ENCODE results near the gene ELFN2.

DNA sequence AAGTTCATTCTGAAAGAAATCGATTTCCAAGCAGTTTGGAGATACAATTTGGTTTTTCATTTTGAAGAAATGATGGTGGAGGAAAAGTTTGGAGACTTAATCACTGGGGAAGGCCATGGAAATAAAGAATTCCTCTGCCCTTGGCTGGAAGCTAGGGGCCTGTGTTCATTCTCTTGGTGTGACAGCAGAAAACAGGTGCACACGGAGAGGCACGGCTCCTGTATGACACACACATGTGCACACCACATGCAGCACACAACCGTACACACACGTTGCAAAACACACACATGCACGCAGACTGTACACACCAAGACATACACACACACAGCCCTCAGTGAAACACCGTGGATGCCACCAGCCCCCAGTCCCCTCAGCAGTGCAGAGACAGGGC is 80.8 kb downstream of the ELFN2 start:
- TF ChIP-seq ZFP3 (tag by site-specific recombination; IDR thresholded peaks at IDR 0.05; ENCODE audit: low read depth) (no peak), ZNF449 (tag by site-specific recombination; IDR thresholded peaks at IDR 0.05) (no peak), ZNF146 (tag by site-specific recombination; IDR thresholded peaks at IDR 0.05) (no peak), BCL11B (tag by site-specific recombination; IDR thresholded peaks at IDR 0.05; ENCODE audit: low read depth) (no peak), TSHZ1 (tag by site-specific recombination; IDR thresholded peaks at IDR 0.05; ENCODE audit: borderline replicate concordance) (no peak), ZBTB17 (tag by site-specific recombination; IDR thresholded peaks at IDR 0.05) (no peak), ZNF311 (tag by site-specific recombination; IDR thresholded peaks at IDR 0.05; ENCODE audit: borderline replicate concordance) (no peak), ZNF121 (tag by site-specific recombination; IDR thresholded peaks at IDR 0.05) (no peak), BCL11A (tag by site-specific recombination; IDR thresholded peaks at IDR 0.05; ENCODE audit: low read depth) (no peak), ZNF155 (tag by site-specific recombination; IDR thresholded peaks at IDR 0.05) (no peak), SP2 (tag by site-specific recombination; IDR thresholded peaks at IDR 0.05) (no peak)
- TF ChIP-seq, protein P1, sequence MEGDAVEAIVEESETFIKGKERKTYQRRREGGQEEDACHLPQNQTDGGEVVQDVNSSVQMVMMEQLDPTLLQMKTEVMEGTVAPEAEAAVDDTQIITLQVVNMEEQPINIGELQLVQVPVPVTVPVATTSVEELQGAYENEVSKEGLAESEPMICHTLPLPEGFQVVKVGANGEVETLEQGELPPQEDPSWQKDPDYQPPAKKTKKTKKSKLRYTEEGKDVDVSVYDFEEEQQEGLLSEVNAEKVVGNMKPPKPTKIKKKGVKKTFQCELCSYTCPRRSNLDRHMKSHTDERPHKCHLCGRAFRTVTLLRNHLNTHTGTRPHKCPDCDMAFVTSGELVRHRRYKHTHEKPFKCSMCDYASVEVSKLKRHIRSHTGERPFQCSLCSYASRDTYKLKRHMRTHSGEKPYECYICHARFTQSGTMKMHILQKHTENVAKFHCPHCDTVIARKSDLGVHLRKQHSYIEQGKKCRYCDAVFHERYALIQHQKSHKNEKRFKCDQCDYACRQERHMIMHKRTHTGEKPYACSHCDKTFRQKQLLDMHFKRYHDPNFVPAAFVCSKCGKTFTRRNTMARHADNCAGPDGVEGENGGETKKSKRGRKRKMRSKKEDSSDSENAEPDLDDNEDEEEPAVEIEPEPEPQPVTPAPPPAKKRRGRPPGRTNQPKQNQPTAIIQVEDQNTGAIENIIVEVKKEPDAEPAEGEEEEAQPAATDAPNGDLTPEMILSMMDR (tag by site-specific recombination; IDR thresholded peaks at IDR 0.05) = no peak
- TF ChIP-seq, protein P2, sequence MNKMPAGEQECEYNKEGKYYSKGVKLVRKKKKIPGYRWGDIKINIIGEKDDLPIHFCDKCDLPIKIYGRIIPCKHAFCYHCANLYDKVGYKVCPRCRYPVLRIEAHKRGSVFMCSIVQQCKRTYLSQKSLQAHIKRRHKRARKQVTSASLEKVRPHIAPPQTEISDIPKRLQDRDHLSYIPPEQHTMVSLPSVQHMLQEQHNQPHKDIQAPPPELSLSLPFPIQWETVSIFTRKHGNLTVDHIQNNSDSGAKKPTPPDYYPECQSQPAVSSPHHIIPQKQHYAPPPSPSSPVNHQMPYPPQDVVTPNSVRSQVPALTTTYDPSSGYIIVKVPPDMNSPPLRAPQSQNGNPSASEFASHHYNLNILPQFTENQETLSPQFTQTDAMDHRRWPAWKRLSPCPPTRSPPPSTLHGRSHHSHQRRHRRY (tag by site-specific recombination; IDR thresholded peaks at IDR 0.05) = no peak
- TF ChIP-seq, protein P3, sequence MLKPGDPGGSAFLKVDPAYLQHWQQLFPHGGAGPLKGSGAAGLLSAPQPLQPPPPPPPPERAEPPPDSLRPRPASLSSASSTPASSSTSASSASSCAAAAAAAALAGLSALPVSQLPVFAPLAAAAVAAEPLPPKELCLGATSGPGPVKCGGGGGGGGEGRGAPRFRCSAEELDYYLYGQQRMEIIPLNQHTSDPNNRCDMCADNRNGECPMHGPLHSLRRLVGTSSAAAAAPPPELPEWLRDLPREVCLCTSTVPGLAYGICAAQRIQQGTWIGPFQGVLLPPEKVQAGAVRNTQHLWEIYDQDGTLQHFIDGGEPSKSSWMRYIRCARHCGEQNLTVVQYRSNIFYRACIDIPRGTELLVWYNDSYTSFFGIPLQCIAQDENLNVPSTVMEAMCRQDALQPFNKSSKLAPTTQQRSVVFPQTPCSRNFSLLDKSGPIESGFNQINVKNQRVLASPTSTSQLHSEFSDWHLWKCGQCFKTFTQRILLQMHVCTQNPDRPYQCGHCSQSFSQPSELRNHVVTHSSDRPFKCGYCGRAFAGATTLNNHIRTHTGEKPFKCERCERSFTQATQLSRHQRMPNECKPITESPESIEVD (tag by site-specific recombination; IDR thresholded peaks at IDR 0.05) = no peak
